Ammon's horn (tissue), 1 donor: ENCODE data around the gene BTBD19.

Experiments used
- DNase-seq: peaks from one replicate; pipeline ENCODE4 v3.0.0-alpha.2; 2016; ENCODE audit warnings: low spot score

BTBD19 gene

GRCh38 chr1:44855742-44856141, 47.4 kb downstream of the BTBD19 start:
- DNase-seq = no peak

DNA sequence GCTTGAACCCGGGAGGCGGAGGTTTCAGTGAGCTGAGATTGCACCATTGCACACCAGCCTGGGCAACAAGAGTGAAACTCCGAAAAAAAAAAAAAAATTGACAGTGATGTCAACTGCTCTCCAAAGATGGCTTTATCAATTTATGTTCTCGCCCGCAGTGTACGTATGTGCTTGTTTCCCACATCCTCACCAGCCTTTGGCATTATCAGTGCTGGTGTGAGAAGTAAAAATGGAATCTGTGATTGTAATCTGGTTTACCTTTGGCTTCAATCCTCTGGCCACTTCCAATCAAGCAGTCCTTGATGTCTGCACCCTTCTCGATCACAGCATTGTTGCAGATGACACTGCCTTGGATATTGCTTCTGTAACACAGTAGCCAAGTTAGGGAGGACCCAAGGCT, 49.1 kb downstream of the BTBD19 start:
- no peak for DNase-seq

DNA sequence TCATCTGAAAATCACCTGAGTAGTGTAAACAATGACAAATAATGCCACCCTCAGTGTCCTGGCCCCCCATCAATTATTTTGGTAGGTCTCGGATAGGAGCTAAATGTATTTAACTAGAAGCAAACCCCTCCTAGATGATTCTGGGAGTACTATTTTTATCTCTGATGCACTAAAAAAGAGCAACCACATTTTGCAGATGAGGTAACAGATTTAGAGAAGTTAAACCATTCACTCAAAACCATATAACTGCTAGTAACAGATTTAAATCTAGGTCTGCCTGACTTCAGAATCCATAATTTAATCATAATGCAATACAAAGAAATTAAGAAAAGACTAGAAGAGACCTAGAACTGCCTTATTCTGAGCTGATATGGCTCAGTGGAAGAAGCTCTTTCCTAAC, 52.0 kb downstream of the BTBD19 start:
- no peak for DNase-seq

- no peak for DNase-seq
Observed at GRCh38 chr1:44860891-44861425, 52.6 kb downstream of the BTBD19 start.

DNA sequence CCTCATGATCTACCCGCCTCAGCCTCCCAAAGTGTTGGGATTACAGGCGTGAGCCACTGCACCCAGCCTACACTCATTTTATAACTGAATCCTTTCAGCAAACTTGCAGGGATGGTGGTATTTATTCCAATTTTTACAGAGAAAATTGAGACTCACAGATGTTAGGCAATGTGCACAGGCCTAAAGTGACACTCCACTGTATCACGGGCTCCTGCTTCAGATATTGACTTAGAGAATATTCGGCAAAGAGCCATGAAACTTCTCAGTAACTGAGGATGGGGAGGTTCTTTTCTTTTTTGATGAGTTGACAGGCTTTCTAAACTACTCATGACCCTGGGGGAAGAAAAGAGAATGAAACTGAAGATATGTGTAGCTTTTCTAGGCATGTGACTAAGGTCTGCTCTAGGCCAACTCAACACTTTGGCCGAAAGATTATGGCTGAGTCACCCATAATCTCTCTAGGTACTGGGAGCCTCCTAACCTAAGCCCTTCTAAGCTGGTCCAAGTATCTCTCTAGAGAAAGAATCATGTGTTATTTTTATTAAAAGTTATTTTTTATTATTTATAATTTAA, 54.6 kb downstream of the BTBD19 start:
- no peak for DNase-seq
